HL-60 (cell line): Measurements from ENCODE around the gene TESPA1.

Experiments used
- GABPA ChIP-seq: IDR thresholded peaks from 2 replicates; pipeline ENCODE4 v1.6.1; 2012; ENCODE audit warnings: low read depth
- POLR2AphosphoS5 ChIP-seq: IDR thresholded peaks from 2 replicates; pipeline ENCODE4 v1.6.1; 2012; ENCODE audit warnings: low read depth
- TF ChIP-seq, protein P1 (sequence below): IDR thresholded peaks from one replicate; pipeline ENCODE4 v1.5.1; 2011; ENCODE audit warnings: low read length, control low read depth, inconsistent platforms; ENCODE audit not compliant: insufficient read depth

DNA sequence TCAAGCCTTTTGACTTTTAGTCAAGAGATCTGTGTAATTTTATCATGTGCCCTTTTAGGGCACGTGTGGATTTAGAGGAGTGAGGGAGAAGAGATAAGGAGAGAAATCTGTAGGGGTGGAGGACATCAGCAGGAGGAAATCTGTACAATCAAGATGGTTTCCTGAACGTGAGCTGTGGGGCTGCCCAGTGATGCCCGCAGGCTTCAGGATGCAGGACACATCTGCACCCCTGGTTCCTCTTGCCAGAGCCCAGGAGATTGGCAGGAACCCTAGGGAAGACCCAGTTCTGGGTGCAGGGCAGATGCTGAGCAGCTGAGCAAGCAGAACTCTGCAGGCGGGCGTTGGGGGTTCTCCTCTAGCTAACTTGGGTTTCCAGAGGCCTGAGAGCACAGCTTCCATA is 11.6 kb upstream of the TESPA1 start:
- TF ChIP-seq, protein P1, sequence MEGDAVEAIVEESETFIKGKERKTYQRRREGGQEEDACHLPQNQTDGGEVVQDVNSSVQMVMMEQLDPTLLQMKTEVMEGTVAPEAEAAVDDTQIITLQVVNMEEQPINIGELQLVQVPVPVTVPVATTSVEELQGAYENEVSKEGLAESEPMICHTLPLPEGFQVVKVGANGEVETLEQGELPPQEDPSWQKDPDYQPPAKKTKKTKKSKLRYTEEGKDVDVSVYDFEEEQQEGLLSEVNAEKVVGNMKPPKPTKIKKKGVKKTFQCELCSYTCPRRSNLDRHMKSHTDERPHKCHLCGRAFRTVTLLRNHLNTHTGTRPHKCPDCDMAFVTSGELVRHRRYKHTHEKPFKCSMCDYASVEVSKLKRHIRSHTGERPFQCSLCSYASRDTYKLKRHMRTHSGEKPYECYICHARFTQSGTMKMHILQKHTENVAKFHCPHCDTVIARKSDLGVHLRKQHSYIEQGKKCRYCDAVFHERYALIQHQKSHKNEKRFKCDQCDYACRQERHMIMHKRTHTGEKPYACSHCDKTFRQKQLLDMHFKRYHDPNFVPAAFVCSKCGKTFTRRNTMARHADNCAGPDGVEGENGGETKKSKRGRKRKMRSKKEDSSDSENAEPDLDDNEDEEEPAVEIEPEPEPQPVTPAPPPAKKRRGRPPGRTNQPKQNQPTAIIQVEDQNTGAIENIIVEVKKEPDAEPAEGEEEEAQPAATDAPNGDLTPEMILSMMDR: no peak
- TF ChIP-seq POLR2AphosphoS5: no peak
- no peak for TF ChIP-seq GABPA
